WTC11 (cell line): ENCODE measurements around the gene NDUFAF2.

Source experiments
- ATF1 ChIP-seq: sonication (generic); formaldehyde crosslinking; IDR thresholded peaks from 2 replicates; pipeline ENCODE4 v1.8.1; 2023; ENCODE audit warnings: mild to moderate bottlenecking, moderate library complexity, missing genetic modification reagents
- FOXP1 ChIP-seq: sonication (generic); formaldehyde crosslinking; IDR thresholded peaks from 2 replicates; pipeline ENCODE4 v1.8.0; 2022; ENCODE audit warnings: missing genetic modification reagents, mild to moderate bottlenecking, moderate library complexity, borderline replicate concordance
- GTF2I ChIP-seq: fragments of 250-450 bp; sonication (Bioruptor Pico); conservative IDR thresholded peaks from 2 replicates; pipeline ENCODE4 v1.4.0; 2021; ENCODE audit warnings: mild to moderate bottlenecking
- JAZF1 ChIP-seq: fragments of 250-450 bp; sonication (Bioruptor Pico); IDR thresholded peaks from 2 replicates; pipeline ENCODE4 v1.9.0; 2021; ENCODE audit warnings: moderate library complexity, mild to moderate bottlenecking, inconsistent platforms
- KAT7 ChIP-seq: sonication (generic); formaldehyde crosslinking; IDR thresholded peaks from 2 replicates; pipeline ENCODE4 v1.8.1; 2023; ENCODE audit warnings: missing genetic modification reagents, mild to moderate bottlenecking, borderline replicate concordance
- MXD4 ChIP-seq: fragments of 250-450 bp; sonication (Bioruptor Pico); IDR thresholded peaks from 2 replicates; pipeline ENCODE4 v1.8.0; 2021; ENCODE audit warnings: mild to moderate bottlenecking, moderate library complexity, borderline replicate concordance
- SP1 ChIP-seq: sonication (generic); formaldehyde crosslinking; conservative IDR thresholded peaks from 2 replicates; pipeline ENCODE4 v1.8.1; 2022; ENCODE audit warnings: missing genetic modification reagents
- TCF7 ChIP-seq: sonication (generic); formaldehyde crosslinking; IDR thresholded peaks from 2 replicates; pipeline ENCODE4 v1.8.0; 2022; ENCODE audit warnings: mild to moderate bottlenecking, low read depth, missing genetic modification reagents, moderate library complexity
- TF ChIP-seq, protein P1 (sequence below): fragments of 200-600 bp; IDR thresholded peaks from 2 replicates; pipeline ENCODE4 v1.8.0; 2022; ENCODE audit warnings: antibody characterized with exemption
- TF ChIP-seq, protein P2 (sequence below): sonication (generic); formaldehyde crosslinking; IDR thresholded peaks from 2 replicates; pipeline ENCODE4 v1.8.1; 2022; ENCODE audit warnings: mild to moderate bottlenecking, missing genetic modification reagents, moderate library complexity, borderline replicate concordance
- TF ChIP-seq, protein P3 (sequence below): sonication (generic); formaldehyde crosslinking; IDR thresholded peaks from 2 replicates; pipeline ENCODE4 v1.8.0; 2022; ENCODE audit warnings: mild to moderate bottlenecking, missing genetic modification reagents

DNA sequence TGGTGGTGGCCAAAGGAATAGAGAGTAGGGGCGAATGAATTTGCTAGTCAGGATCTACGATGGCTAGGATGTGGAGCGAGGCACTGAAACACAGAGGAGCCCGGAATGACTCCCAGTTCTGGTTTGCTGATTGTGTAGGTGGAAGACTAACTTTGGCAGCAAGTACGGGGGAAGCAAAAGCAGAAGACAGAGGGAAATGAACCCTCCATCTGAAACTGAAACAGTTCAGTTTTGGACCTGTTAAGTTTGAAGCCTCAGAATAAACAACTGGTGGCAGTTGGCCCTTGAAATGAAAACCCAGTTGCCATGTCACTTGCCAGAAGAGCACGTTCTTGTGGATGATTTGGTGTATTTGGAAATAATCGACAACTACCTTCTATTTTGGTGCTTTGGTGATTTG lies 232.7 kb downstream of the NDUFAF2 start:
- TF ChIP-seq, protein P1, sequence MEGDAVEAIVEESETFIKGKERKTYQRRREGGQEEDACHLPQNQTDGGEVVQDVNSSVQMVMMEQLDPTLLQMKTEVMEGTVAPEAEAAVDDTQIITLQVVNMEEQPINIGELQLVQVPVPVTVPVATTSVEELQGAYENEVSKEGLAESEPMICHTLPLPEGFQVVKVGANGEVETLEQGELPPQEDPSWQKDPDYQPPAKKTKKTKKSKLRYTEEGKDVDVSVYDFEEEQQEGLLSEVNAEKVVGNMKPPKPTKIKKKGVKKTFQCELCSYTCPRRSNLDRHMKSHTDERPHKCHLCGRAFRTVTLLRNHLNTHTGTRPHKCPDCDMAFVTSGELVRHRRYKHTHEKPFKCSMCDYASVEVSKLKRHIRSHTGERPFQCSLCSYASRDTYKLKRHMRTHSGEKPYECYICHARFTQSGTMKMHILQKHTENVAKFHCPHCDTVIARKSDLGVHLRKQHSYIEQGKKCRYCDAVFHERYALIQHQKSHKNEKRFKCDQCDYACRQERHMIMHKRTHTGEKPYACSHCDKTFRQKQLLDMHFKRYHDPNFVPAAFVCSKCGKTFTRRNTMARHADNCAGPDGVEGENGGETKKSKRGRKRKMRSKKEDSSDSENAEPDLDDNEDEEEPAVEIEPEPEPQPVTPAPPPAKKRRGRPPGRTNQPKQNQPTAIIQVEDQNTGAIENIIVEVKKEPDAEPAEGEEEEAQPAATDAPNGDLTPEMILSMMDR, result no peak
- TF ChIP-seq FOXP1 (CRISPR knock-in tag) (no peak), MXD4 (CRISPR knock-in tag) (no peak), ATF1 (CRISPR knock-in tag) (no peak), SP1 (CRISPR knock-in tag) (no peak), GTF2I (CRISPR knock-in tag) (no peak), TCF7 (CRISPR knock-in tag) (no peak), KAT7 (no peak), JAZF1 (no peak)
- TF ChIP-seq, protein P2, sequence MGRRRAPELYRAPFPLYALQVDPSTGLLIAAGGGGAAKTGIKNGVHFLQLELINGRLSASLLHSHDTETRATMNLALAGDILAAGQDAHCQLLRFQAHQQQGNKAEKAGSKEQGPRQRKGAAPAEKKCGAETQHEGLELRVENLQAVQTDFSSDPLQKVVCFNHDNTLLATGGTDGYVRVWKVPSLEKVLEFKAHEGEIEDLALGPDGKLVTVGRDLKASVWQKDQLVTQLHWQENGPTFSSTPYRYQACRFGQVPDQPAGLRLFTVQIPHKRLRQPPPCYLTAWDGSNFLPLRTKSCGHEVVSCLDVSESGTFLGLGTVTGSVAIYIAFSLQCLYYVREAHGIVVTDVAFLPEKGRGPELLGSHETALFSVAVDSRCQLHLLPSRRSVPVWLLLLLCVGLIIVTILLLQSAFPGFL, result no peak
- TF ChIP-seq, protein P3, sequence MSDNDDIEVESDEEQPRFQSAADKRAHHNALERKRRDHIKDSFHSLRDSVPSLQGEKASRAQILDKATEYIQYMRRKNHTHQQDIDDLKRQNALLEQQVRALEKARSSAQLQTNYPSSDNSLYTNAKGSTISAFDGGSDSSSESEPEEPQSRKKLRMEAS (CRISPR knock-in tag), result no peak
